Glutamatergic neuron (in vitro differentiated cells): Measurements from ENCODE around the gene GLMP. TPM values are rescaled to one million over a fixed set of nuclear protein-coding genes. Genes with fewer than 3 reads are reported as not detected.
A peak's percentile ranks its signal among the peaks of the same experiment; 100 is the strongest.

Experiments used
- DNase-seq: peaks from one replicate; pipeline ENCODE4 v3.0.0; 2022
- H3K27ac Mint-ChIP-seq: one replicate; pipeline ENCODE4 v1.8.0; 2020; ENCODE audit warnings: mild to moderate bottlenecking, mixed read lengths, inconsistent platforms; ENCODE audit not compliant: unreplicated experiment
- H3K27me3 Mint-ChIP-seq: one replicate; pipeline ENCODE4 v1.8.0; 2020; ENCODE audit warnings: mild to moderate bottlenecking, moderate library complexity, mixed read lengths, inconsistent platforms; ENCODE audit not compliant: unreplicated experiment
- H3K36me3 Mint-ChIP-seq: one replicate; pipeline ENCODE4 v1.8.0; 2020; ENCODE audit warnings: mild to moderate bottlenecking, mixed read lengths, inconsistent platforms; ENCODE audit not compliant: unreplicated experiment
- H3K4me1 Mint-ChIP-seq: one replicate; pipeline ENCODE4 v1.8.0; 2020; ENCODE audit warnings: mild to moderate bottlenecking, low read depth, mixed read lengths, inconsistent platforms; ENCODE audit not compliant: unreplicated experiment
- H3K4me3 Mint-ChIP-seq: one replicate; pipeline ENCODE4 v1.8.0; 2020; ENCODE audit warnings: mild to moderate bottlenecking, mixed read lengths, inconsistent platforms; ENCODE audit not compliant: unreplicated experiment
- H3K9me3 Mint-ChIP-seq: one replicate; pipeline ENCODE4 v1.8.0; 2020; ENCODE audit warnings: mild to moderate bottlenecking, moderate library complexity, mixed read lengths, inconsistent platforms; ENCODE audit not compliant: unreplicated experiment
- CTCF ChIP-seq: fragments of 200-600 bp; sonication (generic); IDR thresholded peaks from one replicate; pipeline ENCODE4 v1.5.0; 2021; ENCODE audit not compliant: partially characterized antibody, unreplicated experiment
- total RNA-seq: library from RNA; stranded (reverse); fragmentation: NEBNext Ultra II Directional; extraction: Animal tissue kit (Norgen Biotek cat#: 25700); gene quantifications from one replicate; pipeline ENCODE4 v1.2.1, GENCODE V29; 2021; ENCODE audit not compliant: unreplicated experiment

Gene GLMP
- total RNA-seq, 1 donor from 2014 or later = 35.4 TPM

DNA sequence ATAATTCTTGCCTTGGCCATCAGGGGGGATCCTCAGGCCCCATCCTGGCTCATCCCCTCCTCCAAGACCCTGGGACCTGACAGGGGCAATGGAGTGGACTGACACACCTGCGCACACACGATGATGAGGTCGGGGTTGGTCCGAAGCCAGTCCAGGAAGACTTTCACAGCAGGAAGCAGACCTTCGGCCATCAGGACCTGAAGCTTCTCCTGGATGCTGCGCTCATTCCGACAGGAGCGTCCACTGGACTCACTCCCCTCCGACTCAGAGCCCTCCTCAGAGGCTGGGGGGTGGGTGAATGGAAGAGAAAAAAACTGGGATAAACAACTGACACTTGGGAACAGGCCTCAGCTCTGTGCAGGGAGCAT lies 32.2 kb downstream of the GLMP start:
- Mint-ChIP-seq H3K27me3 (peaks cover 2% of the 10 kb centered on the region), H3K4me3 (no peak overlapping the region), H3K36me3 (peaks cover 7% of the 10 kb centered on the region), H3K4me1 (peaks cover 16% of the 10 kb centered on the region), H3K27ac (no peak overlapping the region), H3K9me3 (peaks cover 4% of the 10 kb centered on the region)
- no peak for TF ChIP-seq CTCF
- no peak for DNase-seq

- no peak for TF ChIP-seq CTCF
- H3K36me3 Mint-ChIP-seq = peaks cover 7% of the 10 kb centered on the region
- H3K4me3 Mint-ChIP-seq = no peak overlapping the region
- H3K4me1 Mint-ChIP-seq = peaks cover 16% of the 10 kb centered on the region
- no peak overlapping the region for H3K27ac Mint-ChIP-seq
- DNase-seq = no peak
- H3K27me3 Mint-ChIP-seq = peaks cover 2% of the 10 kb centered on the region
- H3K9me3 Mint-ChIP-seq = peaks cover 4% of the 10 kb centered on the region
Measured at GRCh38 chr1:156262461-156263287, 32.8 kb downstream of the GLMP start.

DNA sequence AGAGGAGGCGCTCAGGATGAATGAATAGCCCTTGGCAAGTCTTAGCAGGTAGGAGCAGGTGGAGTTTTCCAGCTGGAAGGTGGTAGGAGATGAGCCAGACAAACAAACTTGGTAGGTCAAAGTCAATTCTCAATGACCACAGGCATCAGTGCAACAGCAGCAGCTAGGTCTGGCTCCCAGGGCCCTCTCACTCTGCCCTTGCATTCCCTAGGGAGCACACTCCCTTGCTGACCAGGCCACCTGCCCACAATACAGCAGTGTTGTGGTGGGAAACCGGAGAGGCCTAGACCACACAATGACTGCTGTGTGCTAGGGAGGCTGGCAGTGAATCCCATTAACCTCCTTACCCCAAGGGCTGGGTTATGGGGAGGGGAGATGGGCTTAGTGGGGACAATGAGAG lies 34.6 kb downstream of the GLMP start:
- Mint-ChIP-seq H3K27me3 (peaks cover 2% of the 10 kb centered on the region), H3K4me1 (peaks cover 16% of the 10 kb centered on the region), H3K9me3 (peaks cover 4% of the 10 kb centered on the region), H3K36me3 (no peaks in the 10 kb centered on the region), H3K27ac (peak overlapping the region; percentile 53), H3K4me3 (peak overlapping the region; percentile 33)
- DNase-seq = no peak
- no peak for TF ChIP-seq CTCF

GRCh38 chr1:156259805-156260204 lies 35.7 kb downstream of the GLMP start:
- Mint-ChIP-seq H3K4me3 (peak overlapping the region; percentile 49), H3K27me3 (peaks cover 2% of the 10 kb centered on the region), H3K27ac (peak overlapping the region; percentile 59), H3K4me1 (peaks cover 16% of the 10 kb centered on the region), H3K9me3 (peaks cover 4% of the 10 kb centered on the region), H3K36me3 (no peaks in the 10 kb centered on the region)
- DNase-seq = peak; percentile 50
- TF ChIP-seq CTCF = no peak

- peaks cover 19% of the 10 kb centered on the region for H3K4me1 Mint-ChIP-seq
- H3K27ac Mint-ChIP-seq = no peak overlapping the region
- DNase-seq = no peak
- H3K9me3 Mint-ChIP-seq = peaks cover 7% of the 10 kb centered on the region
- no peak for TF ChIP-seq CTCF
- H3K27me3 Mint-ChIP-seq = peaks cover 3% of the 10 kb centered on the region
- H3K36me3 Mint-ChIP-seq = no peaks in the 10 kb centered on the region
- no peak overlapping the region for H3K4me3 Mint-ChIP-seq
Measured at GRCh38 chr1:156258859-156259258, 36.6 kb downstream of the GLMP start.
